HepG2 (cell line): ENCODE data around the gene MTF2. TPM values are rescaled to one million over a fixed set of nuclear protein-coding genes. Genes with fewer than 3 reads are reported as not detected.
A peak's percentile ranks its signal among the peaks of the same experiment; 100 is the strongest.

Experiments used
- ARID2 ChIP-seq: sonication (generic); formaldehyde crosslinking; IDR thresholded peaks from 2 replicates; pipeline ENCODE4 v1.8.1; 2022; ENCODE audit warnings: mild to moderate bottlenecking, missing genetic modification reagents, borderline replicate concordance
- ASH2L ChIP-seq: fragments of 300-600, 200-600 bp; sonication (generic); IDR thresholded peaks from 2 replicates; pipeline ENCODE4 v1.7.0; 2017; ENCODE audit warnings: low read depth, mild to moderate bottlenecking, moderate library complexity, mixed read lengths, low read length; ENCODE audit not compliant: insufficient read length
- CC2D1A ChIP-seq: sonication (generic); formaldehyde crosslinking; IDR thresholded peaks from 2 replicates; pipeline ENCODE4 v1.8.1; 2023; ENCODE audit warnings: mild to moderate bottlenecking, missing genetic modification reagents
- CENPT ChIP-seq: sonication (generic); formaldehyde crosslinking; IDR thresholded peaks from 2 replicates; pipeline ENCODE4 v1.8.0; 2022; ENCODE audit warnings: low read depth, mild to moderate bottlenecking, moderate library complexity, missing genetic modification reagents
- GTF2F1 ChIP-seq: fragments of 150-350 bp; IDR thresholded peaks from 2 replicates; pipeline ENCODE4 v1.6.1; 2014; ENCODE audit warnings: low read length
- HDAC6 ChIP-seq: fragments of 200-600 bp; sonication (generic); IDR thresholded peaks from 2 replicates; pipeline ENCODE4 v1.7.0; 2017; ENCODE audit warnings: mild to moderate bottlenecking, antibody characterized with exemption, low read length, low read depth
- HOXA9 ChIP-seq: sonication (generic); formaldehyde crosslinking; IDR thresholded peaks from 2 replicates; pipeline ENCODE4 v1.8.1; 2022; ENCODE audit warnings: missing genetic modification reagents, mild to moderate bottlenecking, moderate library complexity, borderline replicate concordance
- JARID2 ChIP-seq: sonication (generic); formaldehyde crosslinking; IDR thresholded peaks from 2 replicates; pipeline ENCODE4 v1.8.1; 2023; ENCODE audit warnings: missing genetic modification reagents, inconsistent platforms; ENCODE audit not compliant: insufficient replicate concordance
- MAFK ChIP-seq, 2 experiments: IDR thresholded peaks in 1 of 2; conservative IDR thresholded peaks in 1 of 2; 2 replicates each; pipeline ENCODE4 v1.6.1; 2011; ENCODE audit warnings: improper control_type of control experiment in 2 of 2, low read length in 2 of 2
- MBD4 ChIP-seq: IDR thresholded peaks from 2 replicates; pipeline ENCODE4 v1.6.1; 2012; ENCODE audit warnings: low read length, inconsistent platforms, borderline replicate concordance
- SMYD3 ChIP-seq: sonication (generic); formaldehyde crosslinking; IDR thresholded peaks from 2 replicates; pipeline ENCODE4 v1.8.1; 2023; ENCODE audit warnings: mild to moderate bottlenecking, missing genetic modification reagents
- SRSF4 ChIP-seq: fragments of 200-400 bp; formaldehyde crosslinking; IDR thresholded peaks from one replicate; pipeline ENCODE4 v1.6.1; 2018; ENCODE audit warnings: mild to moderate bottlenecking, low read depth, low read length, moderate library complexity; ENCODE audit not compliant: poor library complexity, severe bottlenecking
- ZFP37 ChIP-seq: sonication (generic); formaldehyde crosslinking; IDR thresholded peaks from 2 replicates; pipeline ENCODE4 v1.4.0; 2020; ENCODE audit warnings: missing genetic modification reagents, borderline replicate concordance
- ZKSCAN1 ChIP-seq: fragments of 150-350 bp; IDR thresholded peaks from 2 replicates; pipeline ENCODE4 v1.6.1; 2014; ENCODE audit warnings: low read length
- ZNF569 ChIP-seq: sonication (generic); formaldehyde crosslinking; IDR thresholded peaks from 2 replicates; pipeline ENCODE4 v1.5.0; 2020; ENCODE audit warnings: mild to moderate bottlenecking, missing genetic modification reagents, moderate library complexity, borderline replicate concordance
- ZNF678 ChIP-seq: sonication (generic); formaldehyde crosslinking; IDR thresholded peaks from 2 replicates; pipeline ENCODE4 v1.4.0; 2020; ENCODE audit warnings: mild to moderate bottlenecking, missing genetic modification reagents
- ZNF777 ChIP-seq: sonication (generic); formaldehyde crosslinking; IDR thresholded peaks from 2 replicates; pipeline ENCODE4 v1.4.0; 2020; ENCODE audit warnings: missing genetic modification reagents
- ZNF83 ChIP-seq: sonication (generic); formaldehyde crosslinking; IDR thresholded peaks from 2 replicates; pipeline ENCODE4 v1.4.0; 2020; ENCODE audit warnings: missing genetic modification reagents, mild to moderate bottlenecking, borderline replicate concordance
- ZSCAN31 ChIP-seq: sonication (generic); formaldehyde crosslinking; IDR thresholded peaks from 2 replicates; pipeline ENCODE4 v1.5.0; 2020; ENCODE audit warnings: low read depth, mild to moderate bottlenecking, missing genetic modification reagents
- polyA plus RNA-seq, 8 experiments: library from polyadenylated mRNA; depleted of rRNA in 3 of 8; stranded (reverse) in 7 of 8; unstranded in 1 of 8; fragments of >200 nt; fragmentation: Illumina TruSeq in 4 of 8; extraction: Trizol in 4 of 8; gene quantifications; 2 replicates each; pipeline versions ENCODE4 v1.2.1 to v1.2.3, GENCODE V29; 2011 to 2016; ENCODE audit warnings: low read depth in 4 of 8, missing spikeins in 1 of 8, mixed read lengths in 1 of 8; ENCODE audit not compliant: insufficient read depth in 1 of 8
- total RNA-seq, 5 experiments: library from RNA; depleted of rRNA; stranded (reverse); fragments of >200 nt; fragmentation: Illumina TruSeq; extraction: Trizol; gene quantifications; 2 replicates each; pipeline ENCODE4 v1.2.3, GENCODE V29; 2016; ENCODE audit warnings: low read depth in 1 of 5
- TF ChIP-seq, protein P1 (sequence below): sonication (generic); formaldehyde crosslinking; IDR thresholded peaks from 2 replicates; pipeline ENCODE4 v1.9.0; 2021; ENCODE audit warnings: missing genetic modification reagents, mild to moderate bottlenecking, borderline replicate concordance
- TF ChIP-seq, protein P2 (sequence below): sonication (generic); formaldehyde crosslinking; IDR thresholded peaks from 2 replicates; pipeline ENCODE4 v1.5.1; 2020; ENCODE audit warnings: missing genetic modification reagents, mild to moderate bottlenecking, borderline replicate concordance
- TF ChIP-seq, protein P3 (sequence below): sonication (generic); formaldehyde crosslinking; IDR thresholded peaks from 2 replicates; pipeline ENCODE4 v1.5.0; 2020; ENCODE audit warnings: missing genetic modification reagents, mild to moderate bottlenecking, borderline replicate concordance
- TF ChIP-seq, protein P4 (sequence below): sonication (generic); formaldehyde crosslinking; conservative IDR thresholded peaks from 2 replicates; pipeline ENCODE4 v1.4.0; 2020; ENCODE audit warnings: missing genetic modification reagents
- TF ChIP-seq, protein P5 (sequence below): sonication (generic); formaldehyde crosslinking; IDR thresholded peaks from 2 replicates; pipeline ENCODE4 v1.8.0; 2022; ENCODE audit warnings: mild to moderate bottlenecking, missing genetic modification reagents, moderate library complexity

The MTF2 gene
- total and polyA plus RNA-seq, 2 of the 13 experiments (the other 11 are each of a cell fraction or from before 2014, with no cell fraction given) = 48.7 to 53.9 TPM

DNA sequence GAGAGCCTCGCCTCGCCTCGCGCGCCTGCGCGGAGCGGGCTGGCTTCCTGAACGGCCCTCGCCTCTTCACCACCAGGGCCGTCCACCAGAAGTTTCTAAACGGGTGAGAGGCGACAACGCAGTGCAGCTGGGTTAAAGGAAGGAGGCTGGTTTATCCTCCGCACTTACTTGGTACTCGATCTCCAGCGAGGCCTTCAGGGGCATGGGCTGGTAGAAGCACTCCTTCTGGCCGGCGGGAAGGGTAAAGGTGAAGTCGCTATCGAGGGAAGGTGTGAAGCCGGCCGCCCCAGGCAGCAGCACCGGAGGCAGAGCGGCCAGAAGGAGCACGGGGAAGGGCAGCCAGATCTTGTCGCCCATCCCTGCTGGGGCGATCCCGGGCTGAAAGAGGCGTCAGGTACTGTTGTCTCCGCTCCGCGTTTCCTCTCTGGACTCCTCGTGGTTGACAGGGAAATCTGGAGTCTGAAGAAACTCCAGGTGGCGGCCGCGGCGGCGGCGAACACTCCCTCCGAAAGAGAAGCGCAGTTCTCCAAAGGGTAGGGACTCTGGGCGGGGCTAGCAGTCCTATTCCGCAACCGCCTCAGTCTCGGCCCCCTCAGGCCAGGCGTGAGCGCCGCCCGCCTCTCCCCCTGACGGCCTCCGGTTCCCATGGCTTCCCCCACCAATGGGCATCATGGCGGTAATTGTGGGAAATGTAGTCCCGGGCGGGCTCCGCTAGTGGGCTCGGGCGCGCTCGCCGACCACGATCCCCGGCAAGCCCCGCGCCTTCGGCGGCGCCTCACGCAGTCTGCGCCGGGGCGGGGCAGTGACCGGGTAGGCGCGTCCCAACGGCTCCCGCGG is 101.0 kb downstream of the MTF2 start, which contains the start of gene TMED5 (continued):
- TF ChIP-seq, protein P1, sequence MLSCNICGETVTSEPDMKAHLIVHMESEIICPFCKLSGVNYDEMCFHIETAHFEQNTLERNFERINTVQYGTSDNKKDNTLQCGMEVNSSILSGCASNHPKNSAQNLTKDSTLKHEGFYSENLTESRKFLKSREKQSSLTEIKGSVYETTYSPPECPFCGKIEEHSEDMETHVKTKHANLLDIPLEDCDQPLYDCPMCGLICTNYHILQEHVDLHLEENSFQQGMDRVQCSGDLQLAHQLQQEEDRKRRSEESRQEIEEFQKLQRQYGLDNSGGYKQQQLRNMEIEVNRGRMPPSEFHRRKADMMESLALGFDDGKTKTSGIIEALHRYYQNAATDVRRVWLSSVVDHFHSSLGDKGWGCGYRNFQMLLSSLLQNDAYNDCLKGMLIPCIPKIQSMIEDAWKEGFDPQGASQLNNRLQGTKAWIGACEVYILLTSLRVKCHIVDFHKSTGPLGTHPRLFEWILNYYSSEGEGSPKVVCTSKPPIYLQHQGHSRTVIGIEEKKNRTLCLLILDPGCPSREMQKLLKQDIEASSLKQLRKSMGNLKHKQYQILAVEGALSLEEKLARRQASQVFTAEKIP = no peak
- TF ChIP-seq MAFK (conservative IDR thresholded peaks at IDR 0.05 in 1 of 2, IDR thresholded peaks at IDR 0.05 in 1 of 2; ENCODE audit: low read length in 2 of 2) (no peak), ASH2L (no peak), MBD4 (no peak), ARID2 (CRISPR knock-in tag) (peak; percentile 58; the same call in 1 of the 2 replicates), ZSCAN31 (peak; percentile 78), HOXA9 (CRISPR knock-in tag) (no peak), SMYD3 (CRISPR knock-in tag) (no peak), ZFP37 (peak; percentile 88; the same call in 1 of the 2 replicates), SRSF4 (no peak), HDAC6 (no peak), CC2D1A (CRISPR knock-in tag) (no peak), ZNF83 (CRISPR knock-in tag) (peak; percentile 92; the same call in 1 of the 2 replicates), GTF2F1 (no peak), ZKSCAN1 (no peak), ZNF569 (CRISPR knock-in tag) (no peak), JARID2 (CRISPR knock-in tag) (no peak), CENPT (CRISPR knock-in tag) (0 out of 2 replicates have a peak, but pooled peaks have one; percentile 50), ZNF777 (peak; percentile 84), ZNF678 (CRISPR knock-in tag) (0 out of 2 replicates have a peak, but pooled peaks have one; percentile 57)
- TF ChIP-seq, protein P2, sequence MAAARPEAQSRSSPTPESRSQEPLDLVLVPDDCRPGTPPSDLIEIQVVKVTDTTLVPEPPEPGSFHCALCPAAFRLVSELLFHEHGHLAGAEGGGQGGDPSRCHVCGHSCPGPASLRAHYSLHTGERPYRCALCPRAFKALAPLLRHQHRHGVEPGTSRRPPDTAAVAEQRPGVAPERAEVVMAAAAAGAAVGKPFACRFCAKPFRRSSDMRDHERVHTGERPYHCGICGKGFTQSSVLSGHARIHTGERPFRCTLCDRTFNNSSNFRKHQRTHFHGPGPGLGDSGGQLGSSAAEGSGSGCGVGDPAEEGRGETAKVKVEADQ (CRISPR knock-in tag) = no peak; the same call in 1 of the 2 replicates
- TF ChIP-seq, protein P3, sequence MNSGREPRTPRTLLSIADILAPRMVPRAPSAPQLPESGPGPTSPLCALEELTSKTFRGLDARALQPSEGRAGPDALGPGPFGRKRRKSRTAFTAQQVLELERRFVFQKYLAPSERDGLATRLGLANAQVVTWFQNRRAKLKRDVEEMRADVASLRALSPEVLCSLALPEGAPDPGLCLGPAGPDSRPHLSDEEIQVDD (CRISPR knock-in tag) = 0 out of 2 replicates have a peak, but pooled peaks have one; percentile 82
- TF ChIP-seq, protein P4, sequence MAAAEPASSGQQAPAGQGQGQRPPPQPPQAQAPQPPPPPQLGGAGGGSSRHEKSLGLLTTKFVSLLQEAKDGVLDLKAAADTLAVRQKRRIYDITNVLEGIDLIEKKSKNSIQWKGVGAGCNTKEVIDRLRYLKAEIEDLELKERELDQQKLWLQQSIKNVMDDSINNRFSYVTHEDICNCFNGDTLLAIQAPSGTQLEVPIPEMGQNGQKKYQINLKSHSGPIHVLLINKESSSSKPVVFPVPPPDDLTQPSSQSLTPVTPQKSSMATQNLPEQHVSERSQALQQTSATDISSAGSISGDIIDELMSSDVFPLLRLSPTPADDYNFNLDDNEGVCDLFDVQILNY = peak; percentile 93
- TF ChIP-seq, protein P5, sequence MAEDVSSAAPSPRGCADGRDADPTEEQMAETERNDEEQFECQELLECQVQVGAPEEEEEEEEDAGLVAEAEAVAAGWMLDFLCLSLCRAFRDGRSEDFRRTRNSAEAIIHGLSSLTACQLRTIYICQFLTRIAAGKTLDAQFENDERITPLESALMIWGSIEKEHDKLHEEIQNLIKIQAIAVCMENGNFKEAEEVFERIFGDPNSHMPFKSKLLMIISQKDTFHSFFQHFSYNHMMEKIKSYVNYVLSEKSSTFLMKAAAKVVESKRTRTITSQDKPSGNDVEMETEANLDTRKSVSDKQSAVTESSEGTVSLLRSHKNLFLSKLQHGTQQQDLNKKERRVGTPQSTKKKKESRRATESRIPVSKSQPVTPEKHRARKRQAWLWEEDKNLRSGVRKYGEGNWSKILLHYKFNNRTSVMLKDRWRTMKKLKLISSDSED = no peak
